Dedifferentiated amniotic fluid mesenchymal stem cell (primary cell): ENCODE measurements around the gene MARK4.
"Not testable (repeated sequence)": the region's sequence is repeated elsewhere in the genome, so short reads cannot be mapped to it uniquely, and the experiment has no call there.

ENCODE experiments used
- DNase-seq: peaks from one replicate; pipeline ENCODE4 v3.0.0-alpha.2; 2016; ENCODE audit errors: extremely low spot score

Gene MARK4

GRCh38 chr19:45305421-45305820, 54.4 kb downstream of the MARK4 start:
- DNase-seq: no peak

DNA sequence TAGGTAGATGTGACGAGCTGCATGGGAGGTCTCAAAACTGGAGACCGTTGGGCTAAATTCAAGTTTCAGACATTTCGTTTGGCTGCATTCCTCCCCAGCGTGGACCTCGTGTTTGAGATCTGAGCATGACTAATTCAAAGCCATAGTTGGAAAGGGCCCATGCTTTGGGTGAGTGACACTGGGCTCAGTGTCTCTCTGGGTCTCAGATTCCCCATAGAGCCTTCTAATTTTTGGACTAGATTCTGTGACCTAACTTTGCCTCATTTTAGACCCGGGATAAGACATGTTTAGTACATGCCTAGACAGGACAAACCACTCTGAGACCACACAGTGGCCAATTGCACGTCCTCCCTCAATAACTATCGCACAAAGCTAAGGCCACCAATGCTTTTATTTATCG, 55.0 kb downstream of the MARK4 start:
- no peak for DNase-seq

DNA sequence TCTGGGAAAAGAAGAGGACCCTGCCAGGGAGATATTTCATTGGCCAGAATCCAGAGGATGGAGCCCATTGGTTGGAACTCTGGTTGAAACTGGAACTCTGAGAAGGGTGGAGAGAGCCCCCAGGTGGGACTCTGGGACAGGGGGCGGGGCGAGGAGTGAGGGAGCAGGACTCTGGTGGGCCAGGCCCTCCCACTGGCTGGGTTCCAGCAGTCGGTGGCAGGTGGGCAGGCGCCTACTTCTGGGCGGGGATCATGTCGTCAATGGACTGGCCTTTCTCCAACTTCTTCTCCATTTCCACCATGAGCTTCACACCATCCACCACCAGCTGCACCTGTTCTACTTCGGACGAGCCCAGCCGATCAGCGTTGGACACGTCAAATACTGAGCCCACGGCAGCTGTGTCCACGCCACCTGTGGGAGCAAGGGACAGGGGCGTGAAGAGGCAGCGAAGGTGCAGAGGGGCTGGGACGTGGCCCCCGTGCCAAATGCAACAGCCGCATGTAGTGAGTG, 55.5 kb downstream of the MARK4 start:
- DNase-seq: no peak

DNA sequence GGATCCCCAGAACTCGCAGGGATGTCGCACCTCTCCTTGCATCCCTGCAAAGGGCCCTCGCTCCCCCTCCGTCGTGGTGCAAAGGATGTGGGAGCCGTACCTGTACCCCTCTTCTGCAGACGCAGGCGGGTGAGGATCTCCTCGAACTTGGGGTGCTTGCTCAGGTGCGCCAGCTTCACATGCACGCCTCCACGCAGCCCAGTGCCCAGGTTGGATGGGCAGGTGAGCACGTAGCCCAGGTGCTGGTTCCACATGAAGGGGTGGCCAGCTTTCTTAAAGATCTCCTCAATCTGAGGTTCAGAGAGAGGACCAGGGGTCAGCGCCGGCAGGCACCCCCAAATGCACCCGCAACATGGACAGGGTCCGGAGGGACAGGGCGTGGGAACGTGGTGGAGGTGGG, 56.3 kb downstream of the MARK4 start:
- DNase-seq: no peak

DNA sequence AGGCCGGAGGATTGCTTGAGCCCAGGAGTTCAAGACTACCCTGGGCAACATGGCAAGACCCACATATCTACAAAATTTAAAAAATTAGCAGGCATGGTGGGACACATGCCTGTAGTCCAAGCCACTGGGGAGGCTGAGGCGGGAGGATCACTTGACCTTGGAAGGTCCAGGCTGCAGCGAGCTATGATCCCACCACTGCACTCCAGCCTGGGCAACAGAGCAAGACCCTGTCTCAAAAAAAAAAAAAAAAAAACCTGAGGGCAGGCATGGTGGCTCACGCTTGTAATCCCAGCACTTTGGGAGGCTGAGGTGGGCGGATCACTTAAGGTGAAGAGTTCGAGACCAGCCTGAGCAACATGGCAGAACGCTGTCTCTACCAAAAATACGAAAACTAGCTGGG, 58.3 kb downstream of the MARK4 start:
- not testable (repeated sequence) for DNase-seq

DNA sequence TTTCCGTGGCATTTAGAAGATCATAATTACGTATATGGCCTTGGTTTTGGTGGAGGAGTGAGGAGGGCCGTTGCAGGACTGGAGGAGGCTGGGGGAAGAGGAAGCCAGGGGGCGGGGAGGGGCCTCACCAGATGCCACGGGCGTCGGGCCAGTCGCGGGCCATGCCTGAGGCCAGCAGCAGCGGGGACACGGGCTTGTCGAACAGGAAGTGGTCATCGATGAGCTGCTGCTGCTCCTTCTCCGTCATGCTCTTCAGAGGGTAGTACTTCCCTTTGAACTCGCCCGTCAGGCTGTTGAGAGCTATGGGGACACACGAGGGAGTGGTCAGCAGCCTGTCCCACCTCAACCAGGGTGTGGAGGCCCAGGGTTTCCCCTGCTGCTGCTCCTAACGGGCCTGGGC, 60.5 kb downstream of the MARK4 start:
- no peak for DNase-seq

- not testable (repeated sequence) for DNase-seq
Measured at GRCh38 chr19:45312285-45312684, 61.2 kb downstream of the MARK4 start.

- no peak for DNase-seq
Measured at GRCh38 chr19:45314708-45315245, 63.7 kb downstream of the MARK4 start.

GRCh38 chr19:45315304-45315703, 64.2 kb downstream of the MARK4 start:
- DNase-seq: no peak

- no peak for DNase-seq
Measured at GRCh38 chr19:45320997-45321775, 70.1 kb downstream of the MARK4 start.

DNA sequence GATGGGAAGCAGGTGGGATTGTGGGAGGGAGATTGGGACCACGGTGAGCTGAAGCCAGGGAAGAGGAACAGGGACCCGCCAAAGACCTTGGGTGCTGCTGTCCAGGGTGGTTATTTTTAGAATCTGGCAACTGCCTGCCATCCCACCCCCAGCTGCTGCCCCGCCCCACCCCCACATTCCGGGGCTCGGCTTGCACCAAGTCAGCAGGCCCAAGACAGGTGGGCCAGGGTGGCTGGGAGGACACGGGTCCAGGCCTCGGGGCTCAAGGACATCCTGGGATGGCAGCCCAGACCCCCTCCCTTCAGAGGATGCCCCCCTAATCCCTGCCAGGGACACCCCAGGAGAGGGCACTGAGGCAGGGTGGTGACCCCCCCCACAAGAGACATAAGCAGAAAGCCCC, 70.8 kb downstream of the MARK4 start:
- no peak for DNase-seq

- no peak for DNase-seq
Measured at GRCh38 chr19:45322311-45322710, 71.2 kb downstream of the MARK4 start.

DNA sequence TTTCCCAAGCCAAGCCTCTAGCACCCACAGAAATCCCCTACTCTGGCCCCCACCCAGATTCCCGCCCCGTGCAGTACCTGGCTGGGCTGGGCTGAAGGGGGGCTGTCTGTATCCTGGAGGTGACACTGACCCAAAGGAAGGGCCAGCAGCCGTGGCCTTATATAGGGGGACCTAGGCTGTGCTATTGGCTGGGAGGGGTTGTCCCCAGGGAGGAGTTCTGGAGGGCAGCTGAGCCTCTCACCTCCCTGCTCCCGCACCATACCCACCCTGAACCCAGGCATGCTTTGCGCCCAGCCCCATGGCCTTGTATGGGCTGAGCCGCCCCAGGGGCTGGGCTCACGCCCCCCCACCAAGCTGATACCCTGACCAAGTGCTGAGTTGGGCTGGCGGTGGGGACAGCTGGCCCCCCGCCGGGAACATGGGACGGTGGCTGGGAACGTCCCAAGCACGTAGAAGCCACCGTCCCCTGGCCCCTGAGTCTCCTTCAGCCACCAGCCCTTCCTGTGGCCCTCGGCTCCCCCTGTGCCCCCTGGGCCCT, 71.7 kb downstream of the MARK4 start, which contains the start of gene CKM:
TSS of gene CKM (minus strand) at position 132 of the 538 bp plus-strand sequence. CDS start 3,162 bp downstream, outside the sequence.
- DNase-seq: no peak

DNA sequence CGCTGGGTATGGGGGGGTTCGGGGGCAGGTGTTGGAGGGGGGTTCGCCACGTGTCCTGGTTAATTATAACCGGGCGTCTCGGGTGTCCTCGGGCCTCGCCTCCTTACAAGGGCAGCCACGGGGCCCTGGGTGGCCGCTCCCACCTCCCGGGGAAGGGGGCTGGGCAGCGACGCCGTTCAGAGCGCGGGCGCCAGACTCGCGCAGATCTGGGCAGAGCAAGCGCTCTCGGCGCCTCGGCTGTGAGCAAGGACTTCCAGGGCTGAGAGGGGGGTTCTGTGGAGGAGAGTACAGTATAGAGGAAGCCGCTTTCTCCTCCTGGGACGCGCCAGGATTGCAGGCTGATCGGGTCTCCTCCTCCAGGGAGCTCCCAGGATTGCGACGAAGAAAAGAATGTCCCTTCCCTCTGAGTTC, 72.6 kb downstream of the MARK4 start:
- no peak for DNase-seq

GRCh38 chr19:45324349-45324907, 73.4 kb downstream of the MARK4 start:
- no peak for DNase-seq

- no peak for DNase-seq
Measured at GRCh38 chr19:45327404-45328143, 76.5 kb downstream of the MARK4 start.

DNA sequence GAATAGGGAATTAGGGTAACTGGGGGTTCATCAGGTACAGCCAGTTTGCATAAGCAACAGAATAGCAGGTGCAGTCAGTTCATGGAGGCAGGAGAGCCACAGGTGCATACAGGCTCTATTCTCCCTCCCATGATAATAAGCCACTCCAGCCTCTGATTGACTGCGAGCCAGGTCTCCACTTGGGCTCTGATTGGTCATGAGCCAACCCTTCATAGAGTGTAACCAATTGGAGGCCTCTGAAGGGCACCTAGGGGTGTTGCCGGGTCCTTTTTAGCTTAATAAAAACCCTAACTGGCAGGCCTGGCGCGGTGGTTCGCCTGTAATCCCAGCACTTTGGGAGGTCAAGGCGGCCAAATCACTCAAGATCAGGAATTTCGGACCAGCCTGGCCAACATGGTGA, 80.3 kb downstream of the MARK4 start:
- DNase-seq: no peak

DNA sequence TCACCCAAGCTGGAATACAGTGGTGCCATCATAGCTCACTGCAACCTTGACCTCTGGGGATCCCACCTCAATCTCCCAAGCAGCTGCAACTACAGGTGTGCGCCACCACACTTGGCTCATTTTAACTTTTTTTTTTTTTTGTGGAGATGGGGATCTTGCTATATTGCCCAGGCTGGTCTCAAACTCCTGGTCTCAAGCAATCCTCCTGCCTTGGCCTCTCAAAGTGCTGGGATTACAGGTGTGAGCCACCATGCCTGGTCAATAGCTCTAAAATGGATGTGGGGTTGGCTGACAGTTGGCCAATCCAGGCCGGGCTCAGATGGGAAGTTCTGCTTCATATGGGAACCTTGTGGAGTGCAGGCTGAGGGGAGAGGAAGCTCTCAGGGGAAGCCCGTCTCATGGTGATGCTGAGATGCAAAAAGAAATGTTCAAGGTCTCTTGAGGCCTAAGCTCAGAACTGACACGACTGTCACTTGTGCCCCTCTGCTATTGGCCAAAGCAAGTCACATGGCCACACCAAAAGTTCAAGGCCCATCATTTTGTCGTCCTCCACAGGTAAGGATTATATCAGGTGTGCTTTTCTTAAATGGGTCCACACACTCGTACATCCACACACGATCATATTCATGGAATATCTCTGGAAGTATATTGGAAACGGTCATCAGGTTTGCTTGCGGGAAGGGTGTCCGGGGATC, 82.7 kb downstream of the MARK4 start:
- no peak for DNase-seq

DNA sequence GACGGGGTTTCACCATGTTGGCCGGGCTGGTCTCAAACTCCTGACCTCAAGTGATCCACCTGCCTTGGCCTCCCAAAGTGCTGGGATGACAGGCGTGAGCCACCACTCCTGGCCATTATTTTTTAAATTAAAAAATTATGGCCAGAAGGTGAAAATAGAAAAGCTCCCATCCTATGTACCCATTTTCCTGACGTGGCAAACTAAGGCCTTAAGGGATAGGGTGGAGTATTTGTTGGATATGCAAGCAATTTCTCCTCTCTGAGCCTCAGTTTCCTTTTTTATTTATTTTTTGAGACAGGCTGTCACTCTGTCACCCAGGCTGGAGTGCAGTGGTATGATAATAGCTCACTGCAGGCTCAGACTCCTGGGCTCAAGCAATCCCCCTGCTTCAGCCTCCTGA, 83.8 kb downstream of the MARK4 start:
- not testable (repeated sequence) for DNase-seq

DNA sequence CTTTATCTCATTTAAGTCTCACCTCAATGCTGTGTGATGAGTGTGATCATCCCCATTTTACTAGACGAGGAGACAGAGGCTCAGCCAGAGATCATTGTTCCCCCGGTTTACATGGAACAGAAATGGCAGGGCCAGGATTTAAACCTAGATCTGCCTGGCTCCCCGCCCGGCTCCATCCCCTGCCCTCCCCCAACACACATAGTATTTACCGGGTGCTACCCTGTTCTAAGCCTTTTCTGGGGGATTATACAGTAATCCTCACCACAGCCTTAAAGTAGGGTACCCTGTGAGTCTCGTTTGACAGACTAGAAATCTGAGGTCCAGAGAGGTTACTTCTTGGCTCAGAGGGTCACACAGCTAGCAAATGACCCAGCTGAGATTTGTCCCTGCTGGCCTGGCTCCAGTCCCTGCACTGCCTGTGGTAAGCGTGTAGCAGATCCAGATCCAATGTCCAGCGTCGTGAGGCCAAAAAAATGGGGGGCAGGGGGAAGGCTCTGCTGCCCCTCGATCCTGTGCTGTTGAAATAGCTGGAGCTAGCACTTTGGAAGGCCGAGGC, 85.7 kb downstream of the MARK4 start:
- no peak for DNase-seq

GRCh38 chr19:45339629-45340028, 88.6 kb downstream of the MARK4 start:
- DNase-seq: no peak
